PC-9 (cell line): ENCODE results near the gene ECE2.

Experiments used
- CTCF ChIP-seq: fragments of 200-600 bp; sonication (generic); conservative IDR thresholded peaks from 2 replicates; pipeline ENCODE4 v1.6.1; 2017; ENCODE audit warnings: mixed run types, antibody characterized with exemption, mild to moderate bottlenecking, moderate library complexity
- EZH2 ChIP-seq: fragments of 200-600 bp; sonication (generic); IDR thresholded peaks from 2 replicates; pipeline ENCODE4 v1.8.0; 2017; ENCODE audit warnings: antibody characterized with exemption, low read depth

DNA sequence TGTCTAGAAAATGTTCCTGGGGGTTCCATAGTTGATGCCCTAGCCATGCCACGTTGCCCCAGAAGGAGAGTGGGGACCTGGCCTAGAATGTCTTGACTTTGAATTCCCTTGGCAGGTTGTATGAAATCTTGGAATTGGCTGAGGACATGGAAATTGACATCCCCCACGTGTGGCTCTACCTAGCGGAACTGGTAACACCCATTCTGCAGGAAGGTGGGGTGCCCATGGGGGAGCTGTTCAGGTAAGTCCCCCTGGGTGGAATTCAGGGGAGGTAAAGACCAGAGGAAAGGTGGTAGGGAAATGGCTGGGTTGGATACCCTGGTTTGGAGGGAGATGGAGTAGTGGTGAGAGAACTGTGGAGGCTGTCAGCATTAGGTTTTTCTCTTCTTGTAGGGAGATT is 52.7 kb downstream of the ECE2 start:
- TF ChIP-seq CTCF, result no peak
- TF ChIP-seq EZH2, result no peak
